Spleen (tissue), 7 donors: ENCODE data around the gene LUC7L3.

Experiments
- POLR2A ChIP-seq, 3 donors: fragments of 450-650 bp; IDR thresholded peaks; one replicate each; pipeline ENCODE4 v1.5.1; 2017; ENCODE audit warnings: antibody characterized with exemption in 3 of 3, mild to moderate bottlenecking in 1 of 3
- TF ChIP-seq, protein P1 (sequence below), 11 experiments: fragments of 200-600 bp in 7 of 11; fragments of 450-650 bp in 4 of 11; sonication (generic) in 4 of 11; IDR thresholded peaks in 8 of 11; conservative IDR thresholded peaks in 3 of 11; 1 replicate in 7 of 11; 2 replicates in 4 of 11; pipeline versions ENCODE4 v1.4.0 to v1.8.0; 2016 to 2021; ENCODE audit warnings: antibody characterized with exemption in 11 of 11, inconsistent platforms in 4 of 11, mild to moderate bottlenecking in 1 of 11
- donor health status: DM: no; HTN: no; CAD: no; lungs with moderate emphysema.
- donor health status: DM: no; HTN: no; CAD: no.
- donor health status: DM: no; HTN: no; CAD: no.

DNA sequence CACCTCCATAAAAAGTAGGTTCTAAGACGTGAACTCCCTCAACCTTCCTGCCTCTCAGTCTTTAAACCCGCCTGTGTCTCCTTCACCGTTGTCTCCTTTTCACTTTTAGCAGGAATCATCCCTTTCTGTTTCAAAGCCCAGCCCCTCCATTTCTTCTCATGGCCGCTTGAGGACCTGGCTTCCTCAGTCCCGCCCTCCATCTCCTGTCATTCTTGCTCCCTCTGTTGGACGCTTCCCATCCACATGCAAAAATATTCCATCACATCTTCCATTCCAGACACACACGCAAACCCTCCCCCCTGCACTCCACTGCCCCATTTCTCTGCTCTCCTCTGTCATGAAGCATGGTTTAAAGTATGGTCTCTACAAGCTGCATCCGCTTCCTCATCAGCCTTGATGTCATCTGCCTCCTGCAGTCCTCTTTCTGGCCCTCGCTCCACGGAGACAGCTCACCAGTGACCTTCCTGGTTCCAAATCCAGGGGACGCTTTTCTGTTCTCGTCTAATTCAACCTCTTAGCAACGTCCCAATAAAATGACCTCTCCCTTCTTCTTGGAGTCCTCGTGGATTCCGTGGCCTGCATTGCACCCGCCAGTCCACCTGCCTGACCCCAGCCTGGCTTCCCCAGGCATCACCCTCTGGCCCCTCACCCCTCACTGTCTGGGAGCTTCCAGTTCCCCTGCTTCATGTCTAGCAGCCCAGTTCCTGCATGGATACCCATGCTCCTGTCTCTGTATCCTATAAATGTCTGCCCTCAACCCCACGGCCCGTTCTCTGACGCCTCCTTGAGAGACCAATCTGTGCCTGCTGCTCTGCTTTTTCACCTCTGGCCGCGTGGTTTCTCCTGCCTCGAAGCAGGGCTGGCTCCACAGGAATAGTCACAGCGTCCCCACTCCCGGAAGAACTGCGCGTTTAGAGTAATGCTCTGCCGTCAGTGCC lies 37.9 kb upstream of the LUC7L3 start:
- TF ChIP-seq, protein P1, sequence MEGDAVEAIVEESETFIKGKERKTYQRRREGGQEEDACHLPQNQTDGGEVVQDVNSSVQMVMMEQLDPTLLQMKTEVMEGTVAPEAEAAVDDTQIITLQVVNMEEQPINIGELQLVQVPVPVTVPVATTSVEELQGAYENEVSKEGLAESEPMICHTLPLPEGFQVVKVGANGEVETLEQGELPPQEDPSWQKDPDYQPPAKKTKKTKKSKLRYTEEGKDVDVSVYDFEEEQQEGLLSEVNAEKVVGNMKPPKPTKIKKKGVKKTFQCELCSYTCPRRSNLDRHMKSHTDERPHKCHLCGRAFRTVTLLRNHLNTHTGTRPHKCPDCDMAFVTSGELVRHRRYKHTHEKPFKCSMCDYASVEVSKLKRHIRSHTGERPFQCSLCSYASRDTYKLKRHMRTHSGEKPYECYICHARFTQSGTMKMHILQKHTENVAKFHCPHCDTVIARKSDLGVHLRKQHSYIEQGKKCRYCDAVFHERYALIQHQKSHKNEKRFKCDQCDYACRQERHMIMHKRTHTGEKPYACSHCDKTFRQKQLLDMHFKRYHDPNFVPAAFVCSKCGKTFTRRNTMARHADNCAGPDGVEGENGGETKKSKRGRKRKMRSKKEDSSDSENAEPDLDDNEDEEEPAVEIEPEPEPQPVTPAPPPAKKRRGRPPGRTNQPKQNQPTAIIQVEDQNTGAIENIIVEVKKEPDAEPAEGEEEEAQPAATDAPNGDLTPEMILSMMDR (IDR thresholded peaks at IDR 0.05 in 8 of 11, conservative IDR thresholded peaks at IDR 0.05 in 3 of 11): peak in 9 of 11 experiments; percentile 36 to 85 (median 50)
- TF ChIP-seq POLR2A (IDR thresholded peaks at IDR 0.05): no peak
